SK-N-SH (cell line): ENCODE results near the gene NR2C1. TPM values are rescaled to one million over a fixed set of nuclear protein-coding genes. Genes with fewer than 3 reads are reported as not detected.
"Not testable (repeated sequence)": the region's sequence is repeated elsewhere in the genome, so short reads cannot be mapped to it uniquely, and the experiment has no call there.

Experiments
- CTCF ChIA-PET: fragments of 300-600, 350-600 bp; formaldehyde crosslinking; extraction: SDS; loops from one replicate; lab custom pipeline; 2021; lab: Yijun Ruan, JAX
- POLR2A ChIA-PET: fragments of 350-600 bp; sonication (Branson Sonifier 250); formaldehyde crosslinking; extraction: SDS; loops from one replicate; lab custom pipeline; 2020; ENCODE audit warnings: antibody characterized with exemption, inconsistent platforms; lab: Yijun Ruan, JAX
- DNase-seq: peaks from one replicate; pipeline ENCODE4 v3.0.0; 2012
- H2AFZ ChIP-seq: fragments of 200-600 bp; sonication (generic); 2 replicates; pipeline ENCODE4 v1.8.1; 2016; ENCODE audit warnings: antibody characterized with exemption, mild to moderate bottlenecking, low read depth
- H3F3A ChIP-seq: fragments of 200-600 bp; sonication (generic); replicated peaks from 2 replicates; pipeline ENCODE3; 2016; ENCODE audit warnings: antibody characterized with exemption, mild to moderate bottlenecking; ENCODE audit not compliant: insufficient read depth
- H3K27ac ChIP-seq, 2 experiments: fragments of 200-500 bp in 1 of 2; fragments of 200-600 bp in 1 of 2; sonication (Bioruptor generic) in 1 of 2; sonication (generic), shearing (Covaris generic) in 1 of 2; 2 replicates each; pipeline versions ENCODE4 v1.5.1 to v1.6.1; 2014 to 2016; ENCODE audit warnings: low read depth in 2 of 2, inconsistent platforms in 1 of 2, low read length in 1 of 2, mild to moderate bottlenecking in 1 of 2, mixed read lengths in 1 of 2
- H3K27me3 ChIP-seq: fragments of 200-600 bp; sonication (generic), shearing (Covaris generic); 2 replicates; pipeline ENCODE4 v1.6.1; 2016; ENCODE audit warnings: mixed run types; ENCODE audit not compliant: insufficient read depth
- H3K36me3 ChIP-seq, 2 experiments: fragments of 200-500 bp in 1 of 2; fragments of 200-600 bp in 1 of 2; sonication (Bioruptor generic) in 1 of 2; sonication (generic) in 1 of 2; replicated peaks in 1 of 2; 2 replicates each; pipeline versions ENCODE3 to v1.5.1; 2014 to 2016; ENCODE audit warnings: low read length in 1 of 2, mild to moderate bottlenecking in 1 of 2; ENCODE audit not compliant: insufficient read depth in 2 of 2, control insufficient read depth in 1 of 2
- H3K4me1 ChIP-seq, 2 experiments: fragments of 200-500 bp in 1 of 2; fragments of 200-600 bp in 1 of 2; sonication (Bioruptor generic) in 1 of 2; sonication (generic), shearing (Covaris generic) in 1 of 2; 2 replicates each; pipeline versions ENCODE4 v1.5.1 to v1.6.1; 2014 to 2016; ENCODE audit warnings: low read depth in 1 of 2, low read length in 1 of 2, mixed run types in 1 of 2; ENCODE audit not compliant: insufficient read depth in 2 of 2, control insufficient read depth in 1 of 2
- H3K4me2 ChIP-seq: fragments of 200-600 bp; sonication (generic), shearing (Covaris generic); 2 replicates; pipeline ENCODE4 v1.6.1; 2017; ENCODE audit warnings: mixed run types
- H3K4me3 ChIP-seq, 2 experiments: fragments of 200-500 bp in 1 of 2; fragments of 200-600 bp in 1 of 2; sonication (Bioruptor generic) in 1 of 2; sonication (generic), shearing (Covaris generic) in 1 of 2; 2 replicates each; pipeline versions ENCODE4 v1.5.1 to v1.8.1; 2014 to 2016; ENCODE audit warnings: low read depth in 2 of 2, inconsistent platforms in 1 of 2, low read length in 1 of 2, mild to moderate bottlenecking in 1 of 2, mixed read lengths in 1 of 2, moderate library complexity in 1 of 2
- H3K79me2 ChIP-seq: fragments of 200-600 bp; sonication (generic); 2 replicates; pipeline ENCODE4 v1.8.1; 2017; ENCODE audit warnings: mild to moderate bottlenecking; ENCODE audit not compliant: insufficient read depth
- H3K9ac ChIP-seq: fragments of 200-600 bp; sonication (generic); 2 replicates; pipeline ENCODE4 v1.6.1; 2017; ENCODE audit warnings: mixed run types
- H3K9me2 ChIP-seq: fragments of 200-600 bp; sonication (generic); 2 replicates; pipeline ENCODE4 v1.6.1; 2017; ENCODE audit warnings: mixed run types
- H3K9me3 ChIP-seq: fragments of 200-600 bp; sonication (generic); 2 replicates; pipeline ENCODE4 v1.6.1; 2017; ENCODE audit warnings: mixed run types, mild to moderate bottlenecking, moderate library complexity
- H4K20me1 ChIP-seq: fragments of 200-600 bp; sonication (generic); 2 replicates; pipeline ENCODE4 v1.6.1; 2017; ENCODE audit warnings: mild to moderate bottlenecking, mixed run types; ENCODE audit not compliant: insufficient read depth
- EP300 ChIP-seq, 2 experiments: IDR thresholded peaks; 2 replicates each; pipeline versions ENCODE4 v1.4.0 to v1.6.1; 2012; ENCODE audit warnings: borderline replicate concordance in 1 of 2, low read depth in 1 of 2, low read length in 1 of 2
- POLR2AphosphoS5 ChIP-seq: IDR thresholded peaks from 2 replicates; pipeline ENCODE4 v1.6.1; 2012; ENCODE audit warnings: low read depth, low read length
- RAD21 ChIP-seq: IDR thresholded peaks from 2 replicates; pipeline ENCODE4 v1.6.1; 2012; ENCODE audit warnings: mild to moderate bottlenecking, low read length
- RCOR1 ChIP-seq: fragments of 150-350 bp; IDR thresholded peaks from 2 replicates; pipeline ENCODE4 v1.6.1; 2017; ENCODE audit warnings: antibody characterized with exemption, low read length
- SIN3A ChIP-seq: IDR thresholded peaks from 2 replicates; pipeline ENCODE4 v1.6.1; 2012; ENCODE audit warnings: low read depth, mild to moderate bottlenecking, low read length, moderate library complexity, borderline replicate concordance
- SMC3 ChIP-seq: IDR thresholded peaks from 2 replicates; pipeline ENCODE4 v1.6.1; 2012; ENCODE audit warnings: low read depth, low read length, improper control_type of control experiment
- TAF1 ChIP-seq: IDR thresholded peaks from 2 replicates; pipeline ENCODE4 v1.6.1; 2012; ENCODE audit warnings: low read depth, mild to moderate bottlenecking, low read length, moderate library complexity, borderline replicate concordance
- TCF12 ChIP-seq: IDR thresholded peaks from 2 replicates; pipeline ENCODE4 v1.4.0; 2012
- TEAD4 ChIP-seq: IDR thresholded peaks from 2 replicates; pipeline ENCODE4 v1.4.0; 2012; ENCODE audit warnings: mild to moderate bottlenecking, borderline replicate concordance; ENCODE audit not compliant: insufficient read depth
- YY1 ChIP-seq: IDR thresholded peaks from 2 replicates; pipeline ENCODE4 v1.4.0; 2012; ENCODE audit warnings: low read depth, mild to moderate bottlenecking
- WGBS: methylation state at CpG from one replicate; pipeline ENCODE4 v1.1.6; 2017; ENCODE audit warnings: low lambda C conversion rate; 5-methylcytosine and 5-hydroxymethylcytosine counted together
- polyA plus RNA-seq, 3 experiments: library from polyadenylated mRNA; depleted of rRNA; stranded (reverse); fragments of >200 nt; gene quantifications; 2 replicates each; pipeline ENCODE4 v1.2.3, GENCODE V29; 2012

Gene NR2C1
- polyA plus RNA-seq, 1 of the 3 experiments (the other 2 are of a cell fraction) = 15.9 TPM

DNA sequence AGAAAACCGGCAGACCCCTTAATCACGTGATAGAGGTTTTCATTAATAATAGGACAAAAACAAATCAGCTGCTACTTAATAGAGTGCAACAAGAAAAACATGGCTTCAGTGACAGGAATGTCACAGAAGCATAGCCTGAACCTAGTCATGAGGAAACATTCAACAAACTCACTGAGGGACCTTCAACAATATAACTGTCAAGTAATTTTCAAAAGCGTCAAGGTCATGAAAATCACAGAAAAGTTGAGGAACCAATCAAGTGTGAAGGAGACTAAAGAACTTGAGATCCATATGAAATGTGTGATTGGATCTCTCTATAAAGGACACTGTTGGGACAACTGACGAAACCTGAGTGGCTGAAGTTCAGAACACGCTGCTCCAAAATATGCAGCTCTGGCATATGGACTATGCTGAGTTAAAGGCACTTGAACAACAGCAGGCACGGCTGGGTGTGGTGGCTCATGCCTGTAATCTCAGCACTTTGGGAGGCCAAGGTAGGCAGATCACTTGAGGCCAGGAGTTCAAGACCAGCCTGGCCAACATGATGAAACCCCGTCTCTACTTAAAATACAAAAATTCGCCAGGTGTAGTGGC lies 86.2 kb downstream of the NR2C1 start:
- H2AFZ ChIP-seq = no peak overlapping the region
- H3F3A ChIP-seq = no peaks in the 10 kb centered on the region
- no peaks in the 10 kb centered on the region for H3K9me2 ChIP-seq
- peaks cover 5% of the 10 kb centered on the region; the same call in 1 of the 2 replicates for H3K79me2 ChIP-seq
- ChIA-PET POLR2A (no interaction called here), CTCF (no interaction called here)
- no peak for DNase-seq
- H4K20me1 ChIP-seq = peaks cover 2% of the 10 kb centered on the region; the same call in 1 of the 2 replicates
- no peaks in the 10 kb centered on the region for H3K9me3 ChIP-seq
- TF ChIP-seq POLR2AphosphoS5 (no peak), YY1 (no peak), EP300 (IDR thresholded peaks at IDR 0.05; ENCODE audit: borderline replicate concordance in 1 of 2, low read depth in 1 of 2, low read length in 1 of 2) (no peak), TCF12 (no peak), RAD21 (no peak), TEAD4 (no peak), SMC3 (no peak), TAF1 (no peak), SIN3A (no peak)
- H3K4me1 ChIP-seq = no peaks in the 10 kb centered on the region; a peak in 1 of 4 replicates
- H3K9ac ChIP-seq = no peak overlapping the region
- no peak overlapping the region for H3K27ac ChIP-seq
- WGBS = 93% methylated on average over 7 of the region's 8 CpGs
- no peaks in the 10 kb centered on the region for H3K27me3 ChIP-seq
- no peak overlapping the region for H3K4me2 ChIP-seq
- H3K4me3 ChIP-seq = no peak overlapping the region
- peaks cover 6% of the 10 kb centered on the region in 2 experiments for H3K36me3 ChIP-seq

DNA sequence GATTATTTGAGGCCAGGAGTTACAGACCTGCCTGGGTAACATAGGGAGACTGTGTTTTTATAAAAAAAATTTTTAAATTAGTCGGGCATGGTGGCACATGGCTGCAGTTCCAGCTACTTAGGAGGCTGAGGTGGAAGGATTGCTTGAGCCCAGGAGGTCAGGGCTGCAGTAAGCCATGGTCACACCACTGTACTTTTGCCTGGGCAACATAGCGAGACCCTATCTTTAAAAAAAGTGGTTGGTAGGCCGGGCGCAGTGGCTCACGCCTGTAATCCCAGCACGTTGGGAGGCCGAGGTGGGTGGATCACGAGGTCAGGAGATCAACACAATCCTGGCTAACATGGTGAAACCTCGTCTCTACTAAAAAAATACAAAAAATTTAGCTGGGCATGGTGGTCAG lies 88.3 kb downstream of the NR2C1 start:
- WGBS = 85% methylated on average over 9 of the region's 9 CpGs
- POLR2A ChIA-PET, H3K27me3 ChIP-seq: not testable (repeated sequence)

DNA sequence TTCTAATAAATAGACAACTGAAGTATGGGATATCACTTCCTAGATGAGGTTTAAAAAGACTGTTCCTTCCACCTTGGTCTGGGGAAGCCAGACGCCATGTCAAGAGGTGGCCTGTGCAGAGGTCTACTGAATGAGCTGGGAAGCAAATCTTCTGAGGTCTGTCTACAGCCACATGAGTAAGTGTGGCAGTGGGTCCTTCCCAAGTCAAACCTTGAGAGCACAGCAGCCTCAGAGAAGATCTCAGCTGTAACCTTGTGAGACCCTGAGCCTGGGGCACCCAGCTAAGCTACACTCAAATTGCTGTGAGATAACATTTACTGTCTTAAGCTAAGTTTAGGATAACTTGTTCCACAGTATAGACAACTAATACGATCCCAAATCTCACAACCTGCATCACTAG lies 90.1 kb downstream of the NR2C1 start:
- no peak for TF ChIP-seq RCOR1
- Histone ChIP-seq H3K36me3 (no peaks in the 10 kb centered on the region), H3K9me2 (no peaks in the 10 kb centered on the region), H3K79me2 (peaks cover 5% of the 10 kb centered on the region; the same call in 1 of the 2 replicates), H4K20me1 (no peaks in the 10 kb centered on the region), H3K27me3 (no peaks in the 10 kb centered on the region), H3F3A (no peaks in the 10 kb centered on the region), H3K9me3 (no peaks in the 10 kb centered on the region), H3K4me3 (no peak overlapping the region), H2AFZ (no peak overlapping the region), H3K9ac (no peak overlapping the region), H3K27ac (peak overlapping the region; percentile 30 to 51; a peak in 3 of 4 replicates), H3K4me2 (no peak overlapping the region), H3K4me1 (no peaks in the 10 kb centered on the region; a peak in 2 of 4 replicates)
- ChIA-PET CTCF (no interaction called here), POLR2A (no interaction called here)
- WGBS = 100% methylated on average over 2 of the region's 2 CpGs
- DNase-seq = no peak

More for the DNA sequence above, 88.3 kb downstream of the NR2C1 start:
- not testable (repeated sequence) for H3K4me3 ChIP-seq, H2AFZ ChIP-seq, H3K27ac ChIP-seq, H4K20me1 ChIP-seq, H3F3A ChIP-seq, DNase-seq, H3K4me1 ChIP-seq, H3K9ac ChIP-seq, H3K9me3 ChIP-seq, H3K4me2 ChIP-seq, H3K9me2 ChIP-seq, H3K79me2 ChIP-seq, H3K36me3 ChIP-seq
- CTCF ChIA-PET = interaction anchor here (1.1 to 2.1 kb wide), 2 partner anchors 110 to 440 kb away, joined by 3 to 5 read pairs; no protein-coding TSS in a partner anchor
